ENCODE data around the gene CISH. TPM values are rescaled to one million over a fixed set of nuclear protein-coding genes. Genes with fewer than 3 reads are reported as not detected.
A peak's percentile ranks its signal among the peaks of the same experiment; 100 is the strongest.

The CISH gene
- total RNA-seq, 1 experiment from 2014 or later: 2.7 TPM

DNA sequence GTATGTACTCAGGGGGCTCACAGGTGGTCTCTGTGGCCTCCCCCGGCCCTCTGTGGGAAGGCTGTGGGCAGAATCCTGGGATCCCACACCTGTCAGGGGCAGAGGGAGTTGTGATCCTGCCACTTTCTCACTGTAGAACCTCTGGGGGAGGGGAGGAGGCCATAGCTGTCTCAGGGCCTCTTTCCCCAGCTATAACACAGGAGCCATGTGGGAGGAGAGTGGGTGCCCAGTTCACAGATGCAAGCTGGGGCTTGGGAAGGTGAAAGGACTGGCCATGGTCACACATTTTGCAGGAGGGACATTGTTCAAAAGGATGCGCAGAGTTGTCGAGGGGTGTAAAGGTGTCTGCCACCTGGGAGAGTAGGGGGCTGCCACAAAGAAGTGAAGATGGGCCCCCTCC is 17.0 kb upstream of the CISH start:
- Histone ChIP-seq H3K27ac (0 out of 2 replicates have a peak overlapping the region, but pooled peaks have one; percentile 73), H2AFZ (no peak overlapping the region), H3K9me3 (ENCODE audit: insufficient read depth, low read depth) (no peaks in the 10 kb centered on the region), H3K9me2 (ENCODE audit: insufficient read depth) (no peaks in the 10 kb centered on the region), H3K4me1 (replicated peaks; ENCODE audit: insufficient read depth) (peaks cover 92% of the 10 kb centered on the region), H3K4me3 (no peak overlapping the region), H3F3A (ENCODE audit: insufficient read depth, low read depth) (peaks cover 39% of the 10 kb centered on the region), H3K36me3 (ENCODE audit: low read depth) (no peaks in the 10 kb centered on the region), H3K27me3 (ENCODE audit: insufficient read depth, low read depth) (no peaks in the 10 kb centered on the region), H4K20me1 (ENCODE audit: insufficient read depth) (no peaks in the 10 kb centered on the region), H3K79me2 (ENCODE audit: low read depth) (peaks cover 79% of the 10 kb centered on the region), H3K4me2 (0 out of 2 replicates have a peak overlapping the region, but pooled peaks have one; percentile 65)
- ChIA-PET POLR2A (ENCODE audit: unreplicated experiment) (no interaction called here), CTCF (interaction anchor here (0.6 to 1.7 kb wide), 4 partner anchors 24 to 266 kb away, joined by 3 to 7 read pairs (median 3); no protein-coding TSS in a partner anchor)
- no peak for TF ChIP-seq EZH2 (IDR thresholded peaks at IDR 0.05; ENCODE audit: low read depth)
- TF ChIP-seq, protein P1, sequence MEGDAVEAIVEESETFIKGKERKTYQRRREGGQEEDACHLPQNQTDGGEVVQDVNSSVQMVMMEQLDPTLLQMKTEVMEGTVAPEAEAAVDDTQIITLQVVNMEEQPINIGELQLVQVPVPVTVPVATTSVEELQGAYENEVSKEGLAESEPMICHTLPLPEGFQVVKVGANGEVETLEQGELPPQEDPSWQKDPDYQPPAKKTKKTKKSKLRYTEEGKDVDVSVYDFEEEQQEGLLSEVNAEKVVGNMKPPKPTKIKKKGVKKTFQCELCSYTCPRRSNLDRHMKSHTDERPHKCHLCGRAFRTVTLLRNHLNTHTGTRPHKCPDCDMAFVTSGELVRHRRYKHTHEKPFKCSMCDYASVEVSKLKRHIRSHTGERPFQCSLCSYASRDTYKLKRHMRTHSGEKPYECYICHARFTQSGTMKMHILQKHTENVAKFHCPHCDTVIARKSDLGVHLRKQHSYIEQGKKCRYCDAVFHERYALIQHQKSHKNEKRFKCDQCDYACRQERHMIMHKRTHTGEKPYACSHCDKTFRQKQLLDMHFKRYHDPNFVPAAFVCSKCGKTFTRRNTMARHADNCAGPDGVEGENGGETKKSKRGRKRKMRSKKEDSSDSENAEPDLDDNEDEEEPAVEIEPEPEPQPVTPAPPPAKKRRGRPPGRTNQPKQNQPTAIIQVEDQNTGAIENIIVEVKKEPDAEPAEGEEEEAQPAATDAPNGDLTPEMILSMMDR (conservative IDR thresholded peaks at IDR 0.05): no peak
- no TSS peak for BruUV-seq (replicated peaks)
- no peak for DNase-seq
- intact Hi-C loops (cut with micrococcal nuclease; ENCODE audit: unreplicated experiment): no loop called here

DNA sequence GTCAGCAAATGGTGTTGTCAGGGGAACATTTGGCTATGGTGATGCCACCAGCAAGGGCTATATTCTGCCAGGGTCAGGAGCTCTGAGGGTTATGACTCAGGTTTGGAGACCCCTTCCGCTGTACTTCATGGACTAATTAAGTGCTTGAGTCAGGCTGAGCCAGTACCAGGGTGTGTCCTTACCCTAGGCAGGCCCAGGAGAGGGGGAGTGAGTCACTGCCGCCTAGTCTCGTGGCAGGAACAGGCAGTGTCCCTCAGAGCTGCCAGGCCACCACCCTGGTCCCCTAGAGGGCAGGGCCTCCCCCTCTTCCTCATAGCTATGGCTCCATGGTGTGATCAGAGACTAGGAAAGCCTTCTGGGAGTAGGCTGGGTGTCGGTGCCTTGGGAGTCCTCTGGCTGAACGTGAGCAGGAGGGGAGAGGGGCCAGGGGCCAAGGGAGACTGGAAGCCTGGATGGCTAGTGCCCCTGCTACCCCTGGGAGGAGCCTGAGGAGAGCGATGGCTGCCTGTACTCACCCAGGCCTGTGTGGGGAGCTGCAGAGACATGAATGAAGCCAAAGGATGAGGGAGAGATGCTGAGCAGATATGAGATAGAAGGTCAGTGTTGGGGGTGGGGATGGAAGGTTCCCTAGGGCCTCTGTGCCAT is 16.0 kb upstream of the CISH start:
- BruUV-seq (replicated peaks): no TSS peak
- peak overlapping the region; percentile 73 for H3K27ac ChIP-seq
- POLR2A ChIA-PET (ENCODE audit: unreplicated experiment): interaction anchor here (0.5 kb wide), 3 partner anchors 303 to 735 kb away, joined by 7 to 9 read pairs (median 8); partner anchors contain the start of genes HYAL3 and NAA80
- H3K27me3 ChIP-seq (ENCODE audit: insufficient read depth, low read depth): no peaks in the 10 kb centered on the region
- CTCF ChIA-PET: interaction anchor here (0.5 to 1.7 kb wide), 6 partner anchors 10 to 758 kb away, joined by 3 to 7 read pairs (median 3); partner anchors contain the start of gene MANF
- peaks cover 83% of the 10 kb centered on the region for H3K79me2 ChIP-seq (ENCODE audit: low read depth)
- peak overlapping the region; percentile 65 for H3K4me2 ChIP-seq
- no peaks in the 10 kb centered on the region for H3K9me3 ChIP-seq (ENCODE audit: insufficient read depth, low read depth)
- peaks cover 34% of the 10 kb centered on the region for H3F3A ChIP-seq (ENCODE audit: insufficient read depth, low read depth)
- peak; percentile 83 to 96 for DNase-seq
- H4K20me1 ChIP-seq (ENCODE audit: insufficient read depth): no peaks in the 10 kb centered on the region
- H3K4me1 ChIP-seq (replicated peaks; ENCODE audit: insufficient read depth): peaks cover 83% of the 10 kb centered on the region
- peak overlapping the region; percentile 19; the same call in 1 of the 2 replicates for H3K4me3 ChIP-seq
- H3K36me3 ChIP-seq (ENCODE audit: low read depth): no peaks in the 10 kb centered on the region
- H3K9me2 ChIP-seq (ENCODE audit: insufficient read depth): no peaks in the 10 kb centered on the region
- intact Hi-C loops (cut with micrococcal nuclease; ENCODE audit: unreplicated experiment): loop anchor here (1.0 to 2.0 kb wide), 2 partner anchors 25 to 43 kb away; no protein-coding TSS in a partner anchor
- TF ChIP-seq EZH2 (IDR thresholded peaks at IDR 0.05; ENCODE audit: low read depth): no peak
- TF ChIP-seq, protein P1 (conservative IDR thresholded peaks at IDR 0.05): peak; percentile 64
- H2AFZ ChIP-seq: no peak overlapping the region

DNA sequence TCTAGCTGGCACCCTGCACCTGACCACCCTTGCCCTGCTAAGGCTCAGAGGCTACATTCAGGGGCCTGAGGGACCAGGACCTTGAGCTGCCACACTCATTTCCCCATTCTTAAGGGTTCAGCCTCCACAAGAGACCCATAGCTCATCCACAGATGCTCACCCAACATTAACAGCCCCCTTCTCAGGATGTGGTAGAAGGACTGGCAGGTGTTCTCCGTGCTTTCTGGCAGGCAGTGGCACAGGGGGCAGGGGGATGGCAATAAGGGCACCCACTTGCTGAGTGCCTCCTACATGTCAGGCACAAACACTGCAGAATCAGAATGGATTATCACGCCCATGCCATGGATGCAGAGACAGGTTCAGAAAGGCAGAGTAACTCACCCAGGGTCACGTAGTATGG is 14.8 kb upstream of the CISH start:
- Histone ChIP-seq H3K4me2 (peak overlapping the region; percentile 65), H3K79me2 (ENCODE audit: low read depth) (peaks cover 78% of the 10 kb centered on the region), H2AFZ (no peak overlapping the region), H3K9me3 (ENCODE audit: insufficient read depth, low read depth) (no peaks in the 10 kb centered on the region), H3K4me1 (replicated peaks; ENCODE audit: insufficient read depth) (peaks cover 72% of the 10 kb centered on the region), H4K20me1 (ENCODE audit: insufficient read depth) (no peaks in the 10 kb centered on the region), H3K4me3 (no peak overlapping the region), H3K36me3 (ENCODE audit: low read depth) (0 out of 2 replicates have a peak, but pooled peaks cover 3% of the 10 kb centered on the region), H3K27me3 (ENCODE audit: insufficient read depth, low read depth) (no peaks in the 10 kb centered on the region), H3K27ac (peak overlapping the region; percentile 61), H3F3A (ENCODE audit: insufficient read depth, low read depth) (peaks cover 26% of the 10 kb centered on the region), H3K9me2 (ENCODE audit: insufficient read depth) (no peaks in the 10 kb centered on the region)
- no peak for TF ChIP-seq EZH2 (IDR thresholded peaks at IDR 0.05; ENCODE audit: low read depth)
- TF ChIP-seq, protein P1 (conservative IDR thresholded peaks at IDR 0.05): no peak
- BruUV-seq (replicated peaks): no TSS peak
- intact Hi-C loops (cut with micrococcal nuclease; ENCODE audit: unreplicated experiment): loop anchor here (2.0 kb wide), 1 partner anchor 44 kb away; no protein-coding TSS in a partner anchor
- POLR2A ChIA-PET (ENCODE audit: unreplicated experiment): interaction anchor here (0.6 to 0.7 kb wide), 2 partner anchors 759 to 870 kb away, joined by 3 to 4 read pairs; partner anchors contain the start of gene MANF
- no peak for DNase-seq
- CTCF ChIA-PET: interaction anchor here (0.6 kb wide), 1 partner anchor 1434 kb away, joined by 3 read pairs; no protein-coding TSS in a partner anchor
